M059J (cell line): Measurements from ENCODE around the gene MGMT. TPM values are rescaled to one million over a fixed set of nuclear protein-coding genes. Genes with fewer than 3 reads are reported as not detected.

Experiments
- DNase-seq: peaks from one replicate; pipeline ENCODE4 v3.0.0-alpha.2; 2012; ENCODE audit warnings: low read depth
- total RNA-seq: library from RNA; depleted of rRNA; stranded (reverse); fragments of >200 nt; shearing (Covaris generic); gene quantifications from 2 replicates; pipeline ENCODE4 v1.2.3, GENCODE V29; 2014

MGMT gene
- total RNA-seq, 1 experiment from 2014 or later, result not detected

GRCh38 chr10:129621693-129622092 is 154.7 kb downstream of the MGMT start:
- DNase-seq, result no peak

GRCh38 chr10:129622291-129622690 is 155.2 kb downstream of the MGMT start:
- no peak for DNase-seq

GRCh38 chr10:129622736-129623135 is 155.7 kb downstream of the MGMT start:
- DNase-seq, result no peak

GRCh38 chr10:129624526-129624925 is 157.5 kb downstream of the MGMT start:
- no peak for DNase-seq

GRCh38 chr10:129626309-129626708 is 159.3 kb downstream of the MGMT start:
- DNase-seq, result no peak

- DNase-seq, result no peak
These were observed 159.9 kb downstream of the MGMT start for GRCh38 chr10:129626796-129627435.

- no peak for DNase-seq
These were observed 160.4 kb downstream of the MGMT start for GRCh38 chr10:129627442-129627841.

- no peak for DNase-seq
These were observed 161.8 kb downstream of the MGMT start for GRCh38 chr10:129628823-129629222.

- DNase-seq, result no peak
These were observed 162.9 kb downstream of the MGMT start for GRCh38 chr10:129629911-129630310.

GRCh38 chr10:129631006-129631405 is 164.0 kb downstream of the MGMT start:
- no peak for DNase-seq

- no peak for DNase-seq
These were observed 165.0 kb downstream of the MGMT start for GRCh38 chr10:129631870-129632623.

GRCh38 chr10:129637010-129637409 is 170.0 kb downstream of the MGMT start:
- no peak for DNase-seq

- no peak for DNase-seq
These were observed 170.8 kb downstream of the MGMT start for GRCh38 chr10:129637846-129638245.

- DNase-seq, result no peak
These were observed 174.3 kb downstream of the MGMT start for GRCh38 chr10:129641351-129641750.

- DNase-seq, result no peak
These were observed 174.9 kb downstream of the MGMT start for GRCh38 chr10:129641982-129642381.

GRCh38 chr10:129642427-129642826 is 175.4 kb downstream of the MGMT start:
- no peak for DNase-seq

GRCh38 chr10:129643266-129643665 is 176.2 kb downstream of the MGMT start:
- DNase-seq, result no peak

- DNase-seq, result no peak
These were observed 178.4 kb downstream of the MGMT start for GRCh38 chr10:129645487-129645886.

- DNase-seq, result no peak
These were observed 179.9 kb downstream of the MGMT start for GRCh38 chr10:129646973-129647372.

- DNase-seq, result no peak
These were observed 180.5 kb downstream of the MGMT start for GRCh38 chr10:129647590-129647989.

GRCh38 chr10:129648856-129649255 is 181.8 kb downstream of the MGMT start:
- DNase-seq, result no peak

GRCh38 chr10:129652021-129652420 is 185.0 kb downstream of the MGMT start:
- no peak for DNase-seq

- no peak for DNase-seq
These were observed 185.6 kb downstream of the MGMT start for GRCh38 chr10:129652521-129653201.
